Activated B cell treated with CpG ODN at 0.5 μM for 24 hours (primary cell): Measurements from ENCODE around the gene BACE1-AS. TPM values are rescaled to one million over a fixed set of nuclear protein-coding genes. Genes with fewer than 3 reads are reported as not detected.

Experiments used
- ATAC-seq: fragments of 200-7000 bp; cut with Tn5 transposase; one replicate; pipeline ENCODE4 v1.10.0; 2021; ENCODE audit warnings: low read depth, mild to moderate bottlenecking, moderate library complexity
- CTCF ChIA-PET: fragments of 350-600 bp; sonication (Branson Sonifier 250); formaldehyde crosslinking; loops from one replicate; lab custom pipeline; 2021; ENCODE audit warnings: antibody characterized with exemption; lab: Charles Lee
- POLR2A ChIA-PET: fragments of 350-600 bp; sonication (Branson Sonifier 250); formaldehyde crosslinking; loops from one replicate; lab custom pipeline; 2021; ENCODE audit warnings: antibody characterized with exemption; lab: Charles Lee
- DNase-seq: peaks from one replicate; pipeline ENCODE4 v3.0.0; 2022
- H3K27ac Mint-ChIP-seq: one replicate; pipeline ENCODE4 v1.8.0; 2020; ENCODE audit warnings: mixed read lengths
- H3K27me3 Mint-ChIP-seq: one replicate; pipeline ENCODE4 v1.8.0; 2021; ENCODE audit warnings: mixed read lengths
- H3K36me3 Mint-ChIP-seq: one replicate; pipeline ENCODE4 v1.8.0; 2021; ENCODE audit warnings: low read depth, mixed read lengths
- H3K4me1 Mint-ChIP-seq: one replicate; pipeline ENCODE4 v1.8.0; 2021; ENCODE audit warnings: mixed read lengths
- H3K4me3 Mint-ChIP-seq: one replicate; pipeline ENCODE4 v1.8.0; 2020; ENCODE audit warnings: mild to moderate bottlenecking, mixed read lengths
- H3K9me3 Mint-ChIP-seq: one replicate; pipeline ENCODE4 v1.8.0; 2020; ENCODE audit warnings: mixed read lengths
- intact Hi-C: fragments of 100-400 bp; cut with micrococcal nuclease; formaldehyde crosslinking; loops from one replicate; pipeline ENCODE4 v1.15.1; 2024
- total RNA-seq: library from RNA; stranded (reverse); gene quantifications from 2 replicates; pipeline ENCODE4 v1.2.3, GENCODE V29; 2022
- TF ChIP-seq, protein P1 (sequence below): fragments of 200-600 bp; IDR thresholded peaks from one replicate; pipeline ENCODE4 v1.8.0; 2022; ENCODE audit warnings: antibody characterized with exemption, mild to moderate bottlenecking

Gene BACE1-AS
- total RNA-seq, 1 donor from 2014 or later, result 7.9 TPM

DNA sequence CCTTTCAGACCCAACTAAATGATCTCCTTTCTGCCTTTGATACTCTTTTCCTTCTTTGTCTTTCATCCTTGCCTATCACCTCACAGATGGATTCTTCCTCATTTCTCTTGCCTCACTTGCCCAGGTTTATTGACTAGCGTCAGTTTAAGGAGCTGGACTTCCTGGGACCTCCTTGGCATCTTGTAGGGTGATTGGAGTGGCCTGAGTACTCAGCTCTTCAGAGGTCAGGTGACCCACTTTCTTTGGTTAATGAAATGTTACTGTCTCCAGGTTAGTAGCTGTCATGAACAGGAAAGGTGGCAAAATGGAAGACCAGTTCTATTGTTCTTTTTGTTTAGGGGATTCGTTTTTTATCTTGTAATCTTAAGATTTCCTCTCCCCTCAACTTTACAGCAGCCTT lies 4.6 kb upstream of the BACE1-AS start:
- ChIA-PET POLR2A (no interaction called here), CTCF (no interaction called here)
- Mint-ChIP-seq H3K27me3 (no peaks in the 10 kb centered on the region), H3K4me1 (no peaks in the 10 kb centered on the region), H3K4me3 (no peak overlapping the region), H3K27ac (no peak overlapping the region), H3K36me3 (peaks cover 61% of the 10 kb centered on the region), H3K9me3 (no peaks in the 10 kb centered on the region)
- intact Hi-C loops, result no loop called here
- no peak for DNase-seq
- no peak for ATAC-seq
- TF ChIP-seq, protein P1, sequence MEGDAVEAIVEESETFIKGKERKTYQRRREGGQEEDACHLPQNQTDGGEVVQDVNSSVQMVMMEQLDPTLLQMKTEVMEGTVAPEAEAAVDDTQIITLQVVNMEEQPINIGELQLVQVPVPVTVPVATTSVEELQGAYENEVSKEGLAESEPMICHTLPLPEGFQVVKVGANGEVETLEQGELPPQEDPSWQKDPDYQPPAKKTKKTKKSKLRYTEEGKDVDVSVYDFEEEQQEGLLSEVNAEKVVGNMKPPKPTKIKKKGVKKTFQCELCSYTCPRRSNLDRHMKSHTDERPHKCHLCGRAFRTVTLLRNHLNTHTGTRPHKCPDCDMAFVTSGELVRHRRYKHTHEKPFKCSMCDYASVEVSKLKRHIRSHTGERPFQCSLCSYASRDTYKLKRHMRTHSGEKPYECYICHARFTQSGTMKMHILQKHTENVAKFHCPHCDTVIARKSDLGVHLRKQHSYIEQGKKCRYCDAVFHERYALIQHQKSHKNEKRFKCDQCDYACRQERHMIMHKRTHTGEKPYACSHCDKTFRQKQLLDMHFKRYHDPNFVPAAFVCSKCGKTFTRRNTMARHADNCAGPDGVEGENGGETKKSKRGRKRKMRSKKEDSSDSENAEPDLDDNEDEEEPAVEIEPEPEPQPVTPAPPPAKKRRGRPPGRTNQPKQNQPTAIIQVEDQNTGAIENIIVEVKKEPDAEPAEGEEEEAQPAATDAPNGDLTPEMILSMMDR, result no peak

DNA sequence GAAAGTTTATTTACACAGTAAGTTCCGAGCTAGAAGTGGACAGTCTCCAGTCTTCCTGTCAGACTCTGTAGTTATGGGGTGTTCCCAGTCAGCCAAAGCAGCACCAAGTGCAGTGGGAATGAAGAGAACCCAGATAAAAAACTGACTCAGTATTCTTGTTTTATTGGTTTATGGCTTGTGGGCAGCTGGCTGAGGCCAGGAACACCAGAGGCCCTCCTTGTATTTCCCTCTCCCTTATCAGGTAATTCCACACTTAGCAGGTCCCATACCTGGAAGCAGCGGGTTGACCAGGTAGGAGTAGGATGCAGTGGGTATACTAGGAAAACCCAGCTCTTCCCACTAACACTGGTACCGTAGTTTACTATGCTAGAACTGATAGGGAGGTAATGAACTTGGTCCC lies 3.5 kb upstream of the BACE1-AS start:
- ChIA-PET CTCF (no interaction called here), POLR2A (no interaction called here)
- no peak for DNase-seq
- Mint-ChIP-seq H3K27ac (no peak overlapping the region), H3K4me3 (no peak overlapping the region), H3K9me3 (no peaks in the 10 kb centered on the region), H3K27me3 (no peaks in the 10 kb centered on the region), H3K4me1 (no peaks in the 10 kb centered on the region), H3K36me3 (peaks cover 50% of the 10 kb centered on the region)
- no peak for ATAC-seq
- TF ChIP-seq, protein P1, result no peak
- intact Hi-C loops, result no loop called here

DNA sequence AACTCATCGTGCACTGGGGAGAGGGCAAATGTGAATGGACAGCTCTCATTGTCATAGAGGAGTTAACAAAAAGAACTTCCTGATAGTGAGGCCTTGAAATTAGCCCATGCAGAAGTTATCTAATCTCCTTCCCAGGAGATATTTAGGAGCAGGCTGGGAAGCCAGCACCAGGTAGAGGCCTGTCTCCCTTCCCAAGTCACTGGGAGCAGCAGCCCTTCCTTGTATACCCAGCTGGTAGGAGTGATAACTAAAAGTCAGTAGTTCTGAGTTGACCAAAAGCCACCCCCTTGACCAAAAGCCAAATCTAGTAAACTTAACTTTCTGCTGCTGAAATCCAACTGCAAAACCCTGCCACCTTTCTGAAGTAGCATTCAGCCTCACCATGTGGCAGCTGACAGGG lies 1.4 kb upstream of the BACE1-AS start:
- TF ChIP-seq, protein P1, result no peak
- DNase-seq (no peak), ATAC-seq (no peak)
- Mint-ChIP-seq H3K36me3 (peaks cover 34% of the 10 kb centered on the region), H3K9me3 (no peaks in the 10 kb centered on the region), H3K4me1 (no peaks in the 10 kb centered on the region), H3K27me3 (no peaks in the 10 kb centered on the region), H3K4me3 (no peak overlapping the region), H3K27ac (no peak overlapping the region)
- POLR2A ChIA-PET, result no interaction called here
- intact Hi-C loops, result no loop called here
- CTCF ChIA-PET, result no interaction called here

DNA sequence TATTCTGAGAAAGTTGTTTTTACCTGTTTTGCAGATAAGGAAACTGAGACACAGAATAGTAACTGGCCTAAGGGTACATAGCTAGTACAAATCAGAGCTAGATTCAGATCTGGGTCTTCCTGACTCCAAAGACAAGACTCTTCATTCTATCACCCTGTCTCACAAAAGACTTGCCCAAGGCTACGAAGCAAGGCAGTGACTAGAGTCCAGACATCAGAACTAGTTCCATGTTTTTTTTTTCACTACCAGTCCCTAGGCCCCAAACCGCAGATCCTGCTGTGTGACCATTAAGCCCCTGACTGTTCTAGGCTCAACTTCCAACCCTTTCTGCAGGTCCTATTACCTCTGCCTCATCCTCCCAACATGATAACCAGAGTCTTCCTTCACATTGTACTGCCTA lies 1.5 kb downstream of the BACE1-AS start:
- Mint-ChIP-seq H3K36me3 (peaks cover 14% of the 10 kb centered on the region), H3K9me3 (no peaks in the 10 kb centered on the region), H3K27ac (no peak overlapping the region), H3K27me3 (no peaks in the 10 kb centered on the region), H3K4me1 (no peaks in the 10 kb centered on the region), H3K4me3 (no peak overlapping the region)
- POLR2A ChIA-PET, result interaction anchor here (0.7 kb wide), 1 partner anchor 35 kb away, joined by 4 read pairs; the partner anchor contains the start of gene CEP164
- CTCF ChIA-PET, result no interaction called here
- intact Hi-C loops, result no loop called here
- ATAC-seq, result no peak
- DNase-seq, result no peak
- TF ChIP-seq, protein P1, result no peak

DNA sequence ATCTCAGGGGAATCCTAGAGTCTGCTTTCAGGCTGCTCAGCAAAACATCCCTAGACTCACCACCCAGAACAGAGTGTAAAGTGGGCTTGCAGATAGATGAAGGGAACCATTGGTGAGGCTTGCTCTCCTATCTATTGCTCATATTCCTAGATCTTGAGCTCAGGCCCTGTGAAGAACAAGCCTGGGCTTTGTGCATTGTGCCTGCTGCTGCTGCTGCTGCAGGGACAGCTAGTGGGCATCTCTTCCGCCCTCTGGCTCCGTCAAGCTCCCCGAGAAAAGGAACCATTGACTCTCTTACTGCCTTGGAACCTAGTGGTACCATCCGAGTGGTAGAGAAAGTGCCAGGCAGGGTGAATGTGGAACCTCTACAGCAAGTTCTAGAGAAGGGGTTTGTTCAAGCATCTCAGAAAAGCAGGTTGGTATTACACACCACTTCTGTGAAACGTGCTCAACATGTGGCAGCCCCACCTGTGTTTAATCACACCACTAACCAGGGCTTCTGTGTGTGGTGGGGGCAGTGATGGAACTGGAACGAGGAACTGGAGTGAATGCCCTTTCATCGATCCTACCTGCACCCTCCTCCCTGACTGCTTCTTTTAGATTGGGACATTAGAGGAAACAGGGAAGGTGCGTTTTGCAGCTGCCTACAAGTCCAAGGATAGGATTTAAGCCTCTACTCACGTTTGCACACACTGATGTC lies 4.4 kb downstream of the BACE1-AS start:
- Mint-ChIP-seq H3K27ac (no peak overlapping the region), H3K9me3 (no peaks in the 10 kb centered on the region), H3K36me3 (no peaks in the 10 kb centered on the region), H3K27me3 (no peaks in the 10 kb centered on the region), H3K4me3 (no peak overlapping the region), H3K4me1 (no peaks in the 10 kb centered on the region)
- TF ChIP-seq, protein P1, result no peak
- ChIA-PET CTCF (no interaction called here), POLR2A (no interaction called here)
- DNase-seq, result no peak
- intact Hi-C loops, result no loop called here
- ATAC-seq, result no peak
